MV-4-11 (cell line): ENCODE results near the gene PTEN.
A peak's percentile ranks its signal among the peaks of the same experiment; 100 is the strongest.

ENCODE experiments used
- DNase-seq: peaks from one replicate; lab custom pipeline; 2025; lab: John Stamatoyannopoulos, UW

Gene PTEN

DNA sequence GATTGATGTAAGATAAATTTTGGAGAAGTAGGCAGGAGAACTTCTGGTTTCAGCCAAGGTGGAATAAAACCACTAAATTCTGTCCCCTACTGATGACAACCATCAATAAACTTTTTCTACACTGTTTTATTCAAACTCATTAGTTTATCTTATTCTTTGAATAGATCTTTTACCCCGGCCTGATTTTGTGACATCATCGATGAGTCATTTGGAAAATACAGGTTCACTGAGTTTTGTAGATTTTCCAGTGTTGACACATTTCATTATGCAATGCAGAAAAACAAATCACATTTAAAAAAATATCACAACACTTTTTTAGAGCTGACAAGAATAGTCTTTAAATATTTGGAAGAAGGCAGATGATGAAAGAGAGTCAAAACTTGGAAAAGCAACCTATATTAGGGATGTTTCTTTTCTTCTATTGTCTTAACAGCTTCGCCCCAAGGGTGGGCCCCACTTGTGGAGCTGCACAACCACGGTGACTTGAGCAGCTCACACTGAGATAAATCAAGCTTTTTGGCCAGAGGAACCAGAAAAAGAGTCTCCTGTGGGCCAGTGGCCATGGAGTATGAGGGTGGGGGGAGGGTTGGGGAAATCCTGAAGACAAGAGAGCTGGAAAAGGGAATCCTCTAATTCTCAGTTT lies 112.8 kb downstream of the PTEN start:
- DNase-seq, result peak; percentile 29

DNA sequence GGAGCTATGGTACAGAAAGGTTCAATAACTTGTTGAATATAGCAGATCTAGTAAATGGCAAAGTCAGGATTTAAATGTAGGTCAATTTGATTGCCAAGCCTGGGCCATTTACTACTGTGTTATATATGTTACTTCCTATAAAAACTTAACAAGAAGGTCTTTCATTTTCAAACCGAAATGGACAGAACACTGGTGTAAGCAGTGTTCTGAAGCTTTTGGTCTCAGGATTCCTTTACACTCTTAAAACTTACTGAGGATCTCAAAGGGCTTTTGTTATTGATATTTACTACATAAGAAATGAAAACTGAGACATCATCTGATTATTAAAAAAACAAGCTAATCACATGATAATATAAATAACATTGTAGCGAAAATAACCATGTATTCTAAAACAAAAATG lies 114.7 kb downstream of the PTEN start:
- no peak for DNase-seq

DNA sequence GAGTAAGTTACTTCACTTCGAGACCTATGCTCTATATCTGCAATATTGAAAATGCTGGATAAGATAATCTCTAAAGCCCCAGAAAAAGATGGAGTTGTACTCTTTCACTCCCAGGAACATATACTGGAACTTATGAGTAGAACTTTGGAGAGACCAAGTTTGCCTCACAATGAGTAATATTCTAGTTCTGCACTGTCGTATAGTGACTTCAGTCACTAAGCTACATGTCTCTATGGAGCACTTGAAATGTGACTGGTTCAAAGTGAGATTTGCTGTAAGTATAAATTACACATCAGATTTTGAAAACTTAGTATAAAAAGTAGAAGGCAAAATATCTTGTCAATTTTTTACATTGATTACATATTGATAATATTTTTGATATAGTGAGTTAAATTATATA lies 116.4 kb downstream of the PTEN start:
- DNase-seq, result no peak

DNA sequence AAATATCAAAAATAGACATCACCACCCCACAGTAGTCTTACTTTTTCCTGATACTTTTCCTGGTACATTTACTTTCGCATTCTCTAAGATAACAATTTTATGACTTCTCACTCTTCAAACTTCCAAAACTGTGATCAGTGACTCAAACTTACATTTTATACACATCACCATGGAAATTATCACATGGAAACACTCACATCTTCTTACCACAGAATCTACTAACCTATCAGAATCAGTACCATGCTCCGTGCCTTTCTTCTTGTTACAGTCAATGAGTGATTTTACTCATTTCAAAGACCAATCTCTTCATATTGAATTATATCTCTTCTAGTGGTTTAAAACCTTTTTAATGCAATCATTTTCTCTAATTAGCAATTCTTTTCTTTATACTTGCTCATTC lies 120.3 kb downstream of the PTEN start:
- no peak for DNase-seq

DNA sequence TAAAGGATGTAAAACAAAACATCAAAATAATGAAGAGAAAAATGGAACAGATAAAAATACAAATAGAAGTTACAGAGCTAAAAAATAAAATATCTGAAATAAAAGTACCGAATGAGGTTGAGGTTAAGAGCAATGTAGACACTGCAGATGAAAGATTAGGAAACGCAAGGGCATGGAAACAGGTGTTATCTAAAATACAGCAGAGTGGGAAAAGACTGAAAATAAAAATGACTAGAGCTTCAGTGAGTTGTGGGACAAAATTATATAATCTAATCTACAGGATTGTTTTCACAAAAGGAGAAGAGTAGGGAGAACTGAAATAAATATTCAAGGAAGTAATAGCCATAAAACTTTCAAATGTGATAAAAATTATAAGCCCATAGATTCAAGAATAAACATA lies 123.8 kb downstream of the PTEN start:
- no peak for DNase-seq

DNA sequence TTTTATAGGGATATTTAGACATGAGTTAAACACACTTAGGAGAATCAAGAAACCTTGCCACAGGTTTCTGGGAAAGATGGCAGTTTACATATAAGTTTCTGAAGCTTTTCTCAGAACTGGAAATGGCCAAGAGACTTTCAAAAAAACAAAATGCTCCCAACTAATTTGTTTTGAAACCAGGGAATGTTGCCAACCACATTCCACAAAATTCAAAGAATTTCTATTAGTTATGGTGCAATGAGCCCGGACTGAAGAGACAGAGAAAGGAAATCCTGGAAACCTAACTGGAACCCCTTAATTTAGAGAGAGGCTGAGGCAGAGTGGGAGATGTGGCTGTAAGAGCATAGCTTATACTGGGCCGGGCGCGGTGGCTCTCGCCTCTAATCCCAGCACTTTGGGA lies 128.5 kb downstream of the PTEN start:
- DNase-seq, result no peak

DNA sequence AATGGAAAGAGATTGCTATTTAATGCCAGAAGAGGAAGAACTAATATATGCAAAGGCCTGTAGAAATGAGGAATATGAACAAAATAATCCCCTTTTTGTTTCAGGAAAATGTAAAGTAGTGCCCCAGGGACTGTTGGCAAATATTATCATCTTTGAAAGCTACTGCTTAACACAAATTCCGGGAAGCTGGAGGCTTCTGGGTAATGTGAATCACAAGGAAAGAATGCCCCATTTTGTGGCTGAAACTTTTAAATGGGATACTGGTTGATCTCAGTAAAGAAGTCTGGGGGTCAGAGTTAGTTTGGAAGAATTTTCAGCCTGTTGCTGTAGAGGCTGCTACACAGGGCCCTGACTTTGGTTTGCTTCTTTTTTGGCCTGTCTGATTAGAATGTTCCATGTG lies 141.0 kb downstream of the PTEN start:
- no peak for DNase-seq

DNA sequence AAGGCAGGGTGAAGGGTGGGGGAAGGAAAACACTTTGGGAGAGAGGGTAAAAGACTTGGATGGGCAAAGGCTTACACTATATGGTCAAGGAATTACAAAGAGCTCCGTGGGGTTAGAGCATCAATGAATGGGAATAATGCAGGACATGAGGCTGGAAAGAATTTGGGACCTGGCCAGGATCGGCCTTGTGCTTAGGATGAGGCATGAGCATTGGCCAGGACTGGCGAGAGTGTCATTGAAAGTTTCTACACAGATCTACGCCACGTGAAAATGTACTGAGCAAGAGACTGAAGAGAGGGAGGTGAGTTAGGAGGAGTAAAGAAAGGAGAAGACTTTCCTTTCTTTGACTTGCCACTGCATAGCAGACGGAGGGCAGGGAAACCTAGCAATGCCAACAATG lies 142.8 kb downstream of the PTEN start:
- no peak for DNase-seq

DNA sequence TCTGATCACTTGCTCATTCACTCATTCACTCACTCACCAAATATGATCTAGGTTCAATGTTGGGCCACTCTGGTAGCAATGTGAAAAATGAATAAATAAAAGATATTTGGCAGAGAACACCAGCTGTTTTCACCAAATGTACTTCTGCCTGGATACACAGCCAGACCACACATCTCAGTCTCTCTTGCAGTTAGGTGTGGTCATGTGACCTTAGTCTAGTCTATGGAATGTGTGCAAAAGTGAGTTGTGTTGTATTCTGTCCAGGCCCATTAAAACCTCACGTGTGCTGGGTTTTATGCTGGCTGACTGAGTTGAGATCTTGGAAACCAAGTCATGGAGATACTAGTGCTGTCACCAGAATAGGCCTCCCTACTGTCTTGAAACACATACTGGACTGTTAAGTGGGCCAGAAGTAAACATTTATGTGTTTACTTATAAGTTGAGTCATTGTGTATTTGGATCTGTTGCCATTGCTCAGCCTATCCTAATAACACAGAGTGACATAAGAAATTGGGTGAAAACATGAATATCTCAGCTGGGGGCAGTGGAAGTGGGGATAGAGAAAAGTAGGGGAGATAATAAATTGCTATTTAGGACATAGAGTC lies 145.5 kb downstream of the PTEN start:
- DNase-seq, result no peak

DNA sequence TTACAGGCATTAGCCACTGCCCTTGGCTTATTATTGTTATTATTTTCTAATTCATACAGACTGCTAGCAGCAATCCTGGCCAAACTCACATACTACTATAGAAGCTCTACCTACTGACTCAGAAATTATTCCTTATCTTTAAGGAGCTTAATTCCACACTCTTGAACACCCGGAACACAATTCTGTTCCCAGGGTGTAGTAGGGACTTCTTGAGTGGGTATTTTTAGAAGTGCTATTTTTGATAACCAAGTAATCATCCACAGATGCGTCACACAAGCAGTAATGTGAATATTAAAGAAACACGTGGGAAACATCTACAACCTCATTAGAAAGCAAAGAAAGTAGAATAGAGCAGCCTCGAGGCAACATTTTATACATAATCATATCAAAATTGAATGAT lies 149.2 kb downstream of the PTEN start:
- no peak for DNase-seq

DNA sequence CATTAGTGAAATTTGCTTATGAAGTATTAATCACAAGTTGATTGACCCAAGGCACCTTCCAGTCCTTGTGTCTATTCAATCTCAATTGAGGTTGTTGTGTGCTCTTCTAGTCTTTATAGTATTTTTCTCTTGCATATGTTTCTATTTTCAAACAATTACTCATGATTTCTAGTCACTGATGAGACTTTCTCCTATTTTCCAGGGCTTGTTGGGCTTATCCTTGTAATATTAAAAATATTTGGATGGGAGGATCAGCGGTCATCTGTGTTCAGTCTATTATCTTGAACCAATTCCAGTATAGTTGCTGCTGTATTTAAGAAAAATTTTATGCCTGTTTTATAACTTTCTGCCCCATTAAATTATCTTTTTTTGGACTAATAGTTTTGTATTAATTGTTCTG lies 154.4 kb downstream of the PTEN start:
- no peak for DNase-seq

DNA sequence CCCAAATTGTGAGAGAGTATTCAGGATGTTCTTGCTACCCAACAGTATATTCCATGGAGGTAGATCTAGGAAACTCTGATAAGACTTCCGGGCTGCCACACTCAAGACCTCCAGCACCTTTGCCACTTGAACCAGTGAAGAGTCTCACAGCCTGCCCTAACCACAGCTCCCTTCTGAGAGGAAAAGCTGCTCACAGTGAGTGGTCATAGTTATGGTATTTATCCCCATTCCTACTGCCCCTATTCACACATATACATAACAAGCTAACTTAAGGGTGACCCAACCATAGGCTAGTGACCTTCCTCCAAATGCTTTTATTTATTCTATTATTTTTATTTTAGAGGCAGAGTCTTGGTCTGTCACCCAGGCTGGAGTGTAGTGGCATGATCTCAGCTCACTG lies 156.3 kb downstream of the PTEN start:
- DNase-seq, result no peak
